Keratinocyte (primary cell): ENCODE measurements around the gene GASK1A.

ENCODE experiments used
- EZH2 ChIP-seq: IDR thresholded peaks from one replicate; pipeline ENCODE4 v1.6.1; 2012; ENCODE audit warnings: inconsistent platforms, mild to moderate bottlenecking, low read length, moderate library complexity
- TF ChIP-seq, protein P1 (sequence below), 3 experiments: IDR thresholded peaks in 1 of 3; conservative IDR thresholded peaks in 1 of 3; optimal IDR thresholded peaks in 1 of 3; 2 replicates in 2 of 3; 3 replicates in 1 of 3; pipeline versions ENCODE3 to v1.5.1; 2011; ENCODE audit warnings: low read length in 3 of 3, mild to moderate bottlenecking in 3 of 3, moderate library complexity in 2 of 3, control low read depth in 1 of 3, inconsistent platforms in 1 of 3; ENCODE audit not compliant: insufficient read depth in 2 of 3; ENCODE audit errors: extremely low read depth in 1 of 3

GRCh38 chr3:42946050-42946449 is 33.1 kb upstream of the GASK1A start:
- TF ChIP-seq EZH2 = no peak
- TF ChIP-seq, protein P1, sequence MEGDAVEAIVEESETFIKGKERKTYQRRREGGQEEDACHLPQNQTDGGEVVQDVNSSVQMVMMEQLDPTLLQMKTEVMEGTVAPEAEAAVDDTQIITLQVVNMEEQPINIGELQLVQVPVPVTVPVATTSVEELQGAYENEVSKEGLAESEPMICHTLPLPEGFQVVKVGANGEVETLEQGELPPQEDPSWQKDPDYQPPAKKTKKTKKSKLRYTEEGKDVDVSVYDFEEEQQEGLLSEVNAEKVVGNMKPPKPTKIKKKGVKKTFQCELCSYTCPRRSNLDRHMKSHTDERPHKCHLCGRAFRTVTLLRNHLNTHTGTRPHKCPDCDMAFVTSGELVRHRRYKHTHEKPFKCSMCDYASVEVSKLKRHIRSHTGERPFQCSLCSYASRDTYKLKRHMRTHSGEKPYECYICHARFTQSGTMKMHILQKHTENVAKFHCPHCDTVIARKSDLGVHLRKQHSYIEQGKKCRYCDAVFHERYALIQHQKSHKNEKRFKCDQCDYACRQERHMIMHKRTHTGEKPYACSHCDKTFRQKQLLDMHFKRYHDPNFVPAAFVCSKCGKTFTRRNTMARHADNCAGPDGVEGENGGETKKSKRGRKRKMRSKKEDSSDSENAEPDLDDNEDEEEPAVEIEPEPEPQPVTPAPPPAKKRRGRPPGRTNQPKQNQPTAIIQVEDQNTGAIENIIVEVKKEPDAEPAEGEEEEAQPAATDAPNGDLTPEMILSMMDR (optimal IDR thresholded peaks at IDR 0.05 in 1 of 3, IDR thresholded peaks at IDR 0.05 in 1 of 3, conservative IDR thresholded peaks at IDR 0.05 in 1 of 3; ENCODE audit: extremely low read depth in 1 of 3, insufficient read depth in 2 of 3, low read length in 3 of 3) = no peak
